NK-92 treated with Interleukin-12 subunit alpha and Interleukin-12 subunit beta, amount 100 ng/mL, for 24 hours (cell line): ENCODE results near the gene SLCO3A1.
"Not testable (repeated sequence)": the region's sequence is repeated elsewhere in the genome, so short reads cannot be mapped to it uniquely, and the experiment has no call there.

Experiments
- DNase-seq: peaks from one replicate; lab custom pipeline; 2025; lab: John Stamatoyannopoulos, UW

The SLCO3A1 gene

DNA sequence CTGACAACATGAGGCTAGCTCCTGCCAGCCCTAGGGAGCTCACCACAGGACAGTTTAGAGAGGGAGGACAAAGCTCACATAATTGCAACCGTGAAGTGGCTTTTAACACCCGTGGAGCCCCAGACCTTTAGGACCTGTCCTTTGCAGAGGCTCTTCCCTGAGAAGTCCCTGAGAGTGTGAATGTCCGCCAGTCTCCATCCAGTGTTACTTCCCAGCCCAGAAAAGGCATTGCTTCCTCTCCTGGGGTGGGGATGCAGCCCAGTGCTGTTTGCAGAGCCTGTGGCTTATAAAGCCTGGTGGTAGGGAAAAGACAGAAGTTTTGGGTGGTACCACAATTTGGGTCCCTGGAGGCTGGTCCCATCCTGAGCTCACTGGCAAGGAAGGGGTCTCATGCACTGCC, 182.0 kb downstream of the SLCO3A1 start:
- DNase-seq, result no peak

DNA sequence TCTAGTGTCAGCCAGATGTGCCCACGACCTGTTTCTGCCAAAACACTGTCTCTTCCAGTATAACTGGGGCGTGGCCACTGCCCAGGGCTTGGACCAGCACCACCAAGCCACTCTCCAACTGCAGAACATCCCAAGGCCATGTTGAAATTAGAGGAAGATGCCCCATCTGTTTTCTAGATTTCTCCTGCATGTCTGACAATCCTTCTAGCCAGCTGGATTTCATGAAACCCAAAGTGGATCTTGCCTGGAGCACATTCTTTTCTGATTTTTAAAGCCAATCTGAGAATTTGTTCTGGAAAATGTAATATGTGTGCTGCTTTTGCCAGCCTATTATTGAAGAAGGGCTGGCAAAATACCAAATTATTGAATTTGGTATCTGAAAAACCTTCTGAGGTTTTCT, 182.5 kb downstream of the SLCO3A1 start:
- DNase-seq, result no peak

DNA sequence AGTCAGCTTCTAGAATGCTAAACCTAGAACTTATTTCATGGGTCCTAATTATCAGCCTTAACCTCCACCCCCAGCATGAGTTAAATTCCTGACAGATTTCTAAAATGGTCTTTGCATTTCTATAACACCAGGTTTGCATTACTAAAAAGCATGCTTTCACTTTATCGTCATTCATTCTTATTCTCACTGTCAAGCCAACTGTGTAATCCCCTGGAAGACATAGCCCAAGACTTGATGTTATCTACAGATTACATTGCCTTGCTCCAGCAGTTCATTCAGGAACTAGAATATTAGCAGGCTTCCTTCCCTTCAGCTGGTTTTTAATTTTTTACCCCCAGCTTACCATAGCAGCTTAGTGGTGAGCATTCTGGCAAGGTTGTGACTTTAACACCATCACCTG, 184.0 kb downstream of the SLCO3A1 start:
- DNase-seq, result no peak

DNA sequence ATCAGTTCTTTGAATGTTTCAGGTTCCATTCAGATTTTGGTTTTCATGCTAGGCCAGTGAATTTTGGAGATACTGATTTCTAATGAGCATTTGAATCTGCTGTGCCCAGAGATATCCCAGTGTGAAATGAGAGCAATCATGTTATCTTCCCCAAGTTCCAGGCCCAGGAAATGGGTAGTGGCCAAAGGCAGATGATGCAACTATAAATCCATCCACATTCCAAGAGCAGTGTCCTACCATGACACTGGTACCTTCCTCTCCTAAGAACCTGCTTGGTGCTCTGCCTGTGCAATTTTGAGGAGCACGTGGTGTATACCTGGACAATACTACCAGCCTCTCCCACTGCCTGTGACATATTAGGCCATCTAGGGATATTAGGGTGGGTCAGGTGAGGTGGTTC, 186.8 kb downstream of the SLCO3A1 start:
- DNase-seq, result no peak

DNA sequence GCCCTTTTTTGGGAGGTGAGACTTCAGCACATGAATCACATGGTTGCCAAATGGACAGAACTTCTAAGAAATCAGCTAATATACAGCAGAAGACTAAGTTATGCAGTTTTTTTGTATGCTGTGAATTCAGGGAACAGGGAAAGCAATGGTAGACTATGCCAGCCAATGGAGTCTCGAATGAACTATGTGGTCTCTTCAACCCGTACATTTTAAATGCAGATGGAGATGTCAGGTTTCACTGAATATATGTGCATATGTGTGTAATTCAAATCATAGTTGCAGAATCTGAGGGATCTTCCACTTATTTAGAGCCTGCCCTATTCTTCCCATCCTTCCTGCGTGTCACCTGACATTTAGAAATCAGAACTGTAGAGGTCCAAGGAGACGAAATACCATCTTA, 187.9 kb downstream of the SLCO3A1 start:
- no peak for DNase-seq

DNA sequence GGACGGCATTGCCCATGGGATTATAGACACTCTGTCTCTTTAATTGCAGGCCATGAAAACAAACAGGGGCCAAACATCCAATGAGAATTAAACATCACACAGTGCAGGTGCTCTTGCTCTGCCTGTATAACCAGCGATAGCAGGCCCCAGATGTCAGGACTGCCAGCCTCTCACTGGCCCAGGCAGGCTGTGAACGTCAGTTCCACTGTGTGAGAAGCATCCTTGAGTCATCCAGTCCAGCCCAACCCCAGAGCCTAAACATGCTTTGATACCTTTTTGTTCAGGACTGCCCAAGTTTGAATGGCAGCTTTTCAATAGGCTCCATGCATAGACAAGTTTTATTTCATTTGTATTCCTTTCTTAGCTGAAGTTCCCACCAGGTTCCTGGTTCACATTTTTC, 189.8 kb downstream of the SLCO3A1 start:
- DNase-seq, result no peak

DNA sequence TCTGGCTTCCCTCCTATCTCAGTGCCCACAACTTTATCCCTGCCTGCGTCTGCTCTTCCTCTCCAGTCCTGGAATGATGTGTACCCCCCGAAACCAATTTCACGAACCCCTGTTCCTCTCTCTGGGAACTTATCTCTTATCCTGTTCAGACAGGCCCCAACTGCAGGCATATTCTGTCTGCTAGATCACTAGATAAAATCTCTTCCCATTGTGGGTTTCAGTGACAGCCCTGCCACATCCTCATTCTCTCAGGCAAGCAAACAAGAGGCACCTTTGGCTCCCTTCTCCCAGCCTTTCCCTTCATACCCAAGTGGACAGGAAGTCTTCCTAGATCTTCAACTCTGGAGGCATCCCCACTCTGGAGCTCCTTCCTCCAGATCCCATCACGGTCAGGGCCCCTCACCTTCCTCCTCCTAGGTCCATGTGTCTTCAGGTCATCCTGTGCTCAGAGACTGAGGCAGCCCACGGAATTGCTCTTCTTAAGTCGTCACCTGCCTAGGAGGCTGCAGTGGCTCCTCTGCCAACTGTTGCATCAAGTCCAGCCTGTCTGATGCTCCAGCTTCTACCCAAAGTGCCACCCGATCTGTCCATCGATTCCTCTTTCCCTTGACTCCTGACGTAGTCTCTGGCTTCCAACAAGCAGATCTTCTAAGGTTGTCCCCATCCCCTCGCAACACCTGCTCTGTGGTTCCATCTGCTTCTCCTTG, 190.8 kb downstream of the SLCO3A1 start:
- DNase-seq, result no peak

DNA sequence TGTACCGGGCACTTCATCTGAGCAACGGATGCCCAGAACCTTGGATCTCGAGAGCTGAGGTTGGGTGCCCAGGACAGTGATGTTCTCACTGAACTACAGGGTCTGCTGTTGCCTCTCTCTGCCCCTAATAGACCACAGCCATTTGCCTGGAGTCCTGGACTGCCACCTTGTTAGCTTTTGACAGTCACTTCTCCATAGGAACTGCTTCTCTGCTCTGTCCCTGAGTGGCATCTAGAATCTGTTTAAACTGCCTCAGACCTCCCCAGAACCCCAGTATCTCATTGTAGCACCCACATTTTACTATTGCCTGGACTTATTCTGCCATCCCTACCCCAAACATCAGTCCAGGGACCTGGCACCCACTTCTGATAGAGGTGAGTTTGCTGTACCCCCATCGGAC, 194.4 kb downstream of the SLCO3A1 start:
- no peak for DNase-seq

DNA sequence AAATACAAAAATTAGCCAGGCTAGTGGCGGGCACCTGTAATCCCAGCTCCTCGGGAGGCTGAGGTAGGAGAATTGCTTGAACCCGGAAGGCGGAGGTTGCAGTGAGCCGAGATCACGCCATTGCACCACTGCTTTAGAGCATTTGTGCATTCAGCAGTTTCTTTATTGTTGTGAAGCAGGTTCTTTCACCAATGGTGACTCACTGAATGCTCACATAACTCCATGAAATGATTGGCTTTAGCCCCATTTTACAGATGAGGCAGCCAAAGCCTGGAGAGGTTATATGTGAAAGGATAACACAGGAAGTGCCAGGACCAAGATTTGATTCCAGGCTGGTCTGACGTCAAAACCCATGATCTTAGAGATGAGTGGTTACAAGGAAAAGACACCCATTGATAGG, 195.2 kb downstream of the SLCO3A1 start:
- DNase-seq, result no peak

DNA sequence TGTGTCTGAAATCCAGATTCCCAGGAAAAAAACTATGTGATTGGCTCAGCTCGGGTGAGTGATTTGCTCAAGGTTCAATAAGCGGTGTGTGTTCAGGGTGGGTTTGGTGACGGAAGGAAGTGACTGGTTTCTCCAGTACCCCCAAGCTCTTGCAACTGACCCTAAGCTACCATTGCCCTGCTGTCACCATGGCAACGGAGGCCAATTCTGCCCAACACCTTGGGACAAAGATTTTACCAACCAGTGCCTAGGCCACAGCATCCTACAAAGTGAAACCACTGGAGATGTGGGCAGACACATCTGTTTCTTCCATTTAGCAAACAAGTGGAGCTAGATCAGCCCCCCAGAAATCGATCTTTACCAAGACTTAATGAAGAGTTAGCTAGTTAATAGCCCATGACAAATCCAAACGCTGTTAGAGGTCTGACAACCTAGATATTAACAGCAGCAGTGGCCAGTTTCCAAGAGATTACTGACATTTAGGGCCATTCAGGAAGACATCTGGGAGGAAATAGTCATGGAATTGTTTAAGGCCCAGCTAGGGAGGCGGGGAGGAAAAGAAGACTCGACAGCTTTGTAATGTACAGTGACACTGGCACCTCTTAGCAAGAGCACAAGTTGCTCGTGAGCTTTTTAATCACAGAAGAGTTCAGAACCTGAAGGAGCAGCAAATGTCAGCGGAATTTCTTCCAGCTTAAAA, 195.9 kb downstream of the SLCO3A1 start:
- DNase-seq, result no peak

DNA sequence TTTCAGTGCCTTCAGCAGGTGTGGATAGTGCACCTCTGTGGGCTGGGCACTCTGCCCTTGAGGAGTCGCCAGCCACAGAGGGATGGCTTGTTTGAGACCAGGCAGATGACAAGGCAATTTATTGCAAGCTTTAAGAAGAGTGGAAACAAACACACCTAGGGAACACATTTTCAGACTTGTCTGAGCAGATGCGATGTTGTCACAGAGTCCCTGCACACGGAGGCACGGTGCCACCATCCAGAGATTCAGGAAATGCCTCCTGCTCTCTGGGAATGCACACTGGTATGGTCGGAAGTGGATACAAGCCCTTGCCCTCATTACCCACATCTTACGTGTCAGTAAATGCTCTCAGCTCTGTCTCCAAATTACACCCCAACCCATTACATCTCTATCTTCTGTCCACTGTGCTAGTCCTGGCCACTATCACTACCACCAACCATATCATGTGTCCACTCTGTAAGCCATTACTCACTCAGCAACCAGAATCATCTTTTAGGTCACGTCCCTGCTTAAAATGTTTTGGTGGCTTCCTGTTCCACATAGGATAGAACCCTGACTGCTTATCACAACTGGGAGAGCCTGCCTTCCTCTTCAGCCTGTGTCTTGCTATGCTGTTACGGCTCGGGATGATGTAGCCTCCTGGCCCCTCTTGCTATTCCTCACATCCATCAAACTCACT, 196.9 kb downstream of the SLCO3A1 start:
- no peak for DNase-seq

DNA sequence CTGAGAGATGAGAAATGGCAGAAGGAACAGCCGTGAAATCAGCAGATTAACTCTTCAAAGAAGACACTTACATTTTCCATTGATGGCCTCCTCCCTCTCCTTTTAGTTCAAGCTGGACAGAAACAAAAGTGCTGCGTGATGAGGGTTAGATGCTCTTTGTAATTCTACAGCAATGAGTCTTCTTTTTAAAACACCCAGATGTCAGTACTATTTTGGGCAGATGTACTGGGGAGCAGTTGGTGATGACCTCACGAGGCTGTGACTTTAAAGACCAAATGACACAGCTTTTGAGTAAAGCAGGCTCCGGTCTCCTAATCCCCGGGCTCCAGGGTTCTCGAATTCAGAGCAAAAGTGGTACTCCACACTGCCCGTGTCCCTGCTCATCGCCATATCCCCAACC, 198.2 kb downstream of the SLCO3A1 start:
- no peak for DNase-seq

DNA sequence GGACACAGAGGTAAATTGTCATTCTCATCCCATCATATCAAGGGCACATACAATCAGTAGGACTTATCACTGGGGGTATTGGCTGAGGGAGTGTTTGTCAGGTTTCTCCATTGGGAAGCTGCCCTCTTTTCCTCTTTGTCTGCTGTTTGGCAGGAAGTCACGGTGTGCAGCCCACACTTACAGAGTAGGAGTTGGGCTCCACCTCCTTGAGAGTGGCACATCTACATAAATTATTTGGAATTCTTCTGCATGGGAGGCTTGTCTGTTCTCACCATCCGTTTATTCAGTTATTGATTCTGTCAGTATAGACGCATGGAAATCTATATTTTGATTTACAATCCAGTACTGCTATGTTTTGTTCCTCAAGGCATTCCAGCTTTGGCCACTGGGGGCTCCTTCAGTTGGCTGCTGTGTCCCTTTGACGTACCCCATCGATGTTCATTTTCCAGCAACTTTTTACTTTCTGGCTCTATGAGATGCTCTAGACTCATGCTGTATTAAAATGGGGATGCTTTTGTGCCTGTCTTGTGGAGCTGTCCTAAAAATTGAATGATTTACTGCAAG, 200.3 kb downstream of the SLCO3A1 start:
- no peak for DNase-seq

DNA sequence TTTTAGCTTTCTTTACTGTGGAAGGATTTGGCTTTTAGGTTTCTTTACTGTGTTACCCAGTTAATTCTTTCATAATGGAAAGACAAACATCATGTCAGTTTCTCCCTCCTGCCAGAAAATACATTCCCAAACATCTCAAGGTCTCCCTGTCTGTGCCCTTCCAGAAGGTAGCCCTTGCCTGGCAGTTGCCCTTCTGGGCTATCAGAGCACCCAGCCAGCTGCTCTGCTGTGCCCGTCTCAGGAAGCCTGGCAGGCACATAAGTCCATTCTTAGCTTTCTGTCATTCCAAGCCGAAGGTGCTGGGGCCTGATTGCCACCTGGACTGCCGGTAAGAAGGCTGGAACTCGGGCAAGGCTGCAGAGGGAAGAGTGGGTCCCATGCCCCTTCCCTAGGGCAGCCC, 203.4 kb downstream of the SLCO3A1 start:
- no peak for DNase-seq

DNA sequence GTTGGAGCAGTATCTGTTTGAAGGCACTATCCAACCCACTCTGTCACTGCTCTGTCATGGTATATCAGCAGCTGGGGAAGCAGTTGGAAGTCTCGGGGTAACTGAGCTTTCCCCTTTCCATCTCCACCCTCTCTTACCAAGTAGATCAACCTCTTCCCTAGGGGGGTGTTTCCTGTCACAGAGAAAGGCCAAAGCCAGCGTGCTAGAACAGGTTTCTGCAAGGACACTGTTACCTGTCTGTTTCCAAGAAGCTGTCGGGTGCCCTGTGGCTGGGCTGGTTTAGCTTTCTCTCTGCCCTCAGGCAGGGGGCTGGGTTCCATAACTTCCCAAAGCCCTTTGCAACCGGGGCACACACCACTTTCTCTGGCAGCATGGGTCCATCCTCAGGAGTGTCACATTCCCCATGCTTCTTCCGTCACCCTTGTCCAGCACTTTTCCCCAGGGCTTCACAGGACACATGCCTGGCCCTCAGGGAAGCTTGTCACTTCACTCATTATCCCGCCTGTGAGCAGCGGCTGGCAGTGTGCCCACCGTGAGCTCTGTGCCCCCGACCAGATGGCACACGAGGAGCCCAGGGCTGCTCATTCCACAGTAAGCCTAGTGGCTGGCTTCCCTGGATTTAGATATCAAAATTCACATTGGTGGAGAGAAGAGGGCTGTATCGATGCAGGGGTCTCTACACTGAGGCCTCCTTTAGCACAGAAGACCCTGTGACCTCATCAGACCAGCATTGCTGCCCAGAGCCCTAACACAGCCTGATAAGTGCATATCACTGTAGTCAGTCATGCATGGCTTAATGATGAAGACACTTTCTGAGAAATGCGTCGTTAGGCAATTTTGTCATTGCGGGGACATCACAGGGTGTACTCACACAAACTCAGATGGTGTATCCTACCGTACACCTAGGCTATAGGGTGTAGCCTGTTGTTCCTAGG, 205.8 kb downstream of the SLCO3A1 start:
- no peak for DNase-seq

DNA sequence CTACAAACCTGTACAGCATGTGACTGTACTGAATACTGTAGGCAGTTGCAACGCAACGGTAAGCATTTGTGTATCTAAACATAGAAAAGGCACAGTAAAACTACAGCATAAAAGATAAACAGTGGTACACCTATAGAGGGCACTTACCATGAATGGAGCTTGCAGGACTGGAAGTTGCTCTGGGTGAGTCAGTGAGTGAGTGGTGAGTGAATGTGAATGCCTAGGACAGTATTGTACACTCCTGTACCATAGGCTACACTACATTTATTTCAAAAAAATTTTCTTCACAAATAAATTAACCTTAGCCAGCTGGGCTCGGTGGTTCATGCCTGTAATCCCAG, 206.4 kb downstream of the SLCO3A1 start:
- DNase-seq, result not testable (repeated sequence)

DNA sequence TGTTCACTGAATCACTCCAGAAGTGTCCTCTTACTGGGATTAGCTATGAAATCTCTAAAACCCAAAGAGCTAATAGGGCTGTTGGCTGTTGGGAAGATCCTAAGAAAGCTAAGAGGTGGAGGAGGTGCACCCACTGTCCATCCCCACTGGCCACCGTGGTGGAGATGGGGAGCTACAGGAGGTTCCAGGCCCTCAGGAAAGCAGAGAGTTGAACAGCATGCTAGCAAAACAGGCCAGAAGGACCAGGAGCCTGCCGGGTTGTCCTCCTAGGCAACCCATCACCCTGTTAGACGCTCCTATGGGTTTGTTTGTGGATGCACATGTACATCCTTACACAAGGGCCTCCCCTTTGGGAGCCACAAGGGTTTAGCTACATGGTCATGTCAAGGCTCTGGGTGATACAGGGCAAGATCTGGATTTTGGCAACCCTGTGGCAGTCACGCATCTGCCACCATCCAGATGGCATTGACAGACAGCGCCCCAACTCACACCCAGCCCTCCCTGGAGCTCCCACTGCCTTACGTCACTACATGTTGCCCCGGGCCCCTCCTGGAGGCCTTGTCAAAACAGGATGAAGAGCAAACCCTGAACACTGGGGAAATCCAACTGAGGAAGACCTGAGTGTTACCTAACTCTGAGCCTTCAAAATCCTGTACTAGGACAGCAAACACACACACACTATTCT, 208.1 kb downstream of the SLCO3A1 start:
- DNase-seq, result no peak

DNA sequence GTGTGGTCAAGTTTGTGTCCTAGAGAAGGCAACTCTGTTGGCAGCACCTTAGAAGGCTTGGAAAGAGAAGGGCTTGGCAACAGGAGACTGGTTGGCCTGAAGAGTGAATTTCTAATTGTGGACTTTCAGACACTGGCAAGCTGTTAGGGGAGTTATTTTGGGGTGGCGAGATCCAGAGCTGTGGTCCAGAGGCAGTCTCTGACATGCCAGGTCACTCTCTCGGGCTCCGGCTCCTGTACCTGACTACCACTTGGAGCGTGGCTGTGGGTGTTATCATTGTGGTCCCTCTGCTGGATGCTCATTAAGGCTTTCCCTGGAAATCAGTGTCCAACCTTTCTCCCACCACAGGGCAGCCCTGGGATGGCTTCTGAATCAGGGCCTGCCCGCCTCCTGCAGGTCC, 209.0 kb downstream of the SLCO3A1 start:
- no peak for DNase-seq

DNA sequence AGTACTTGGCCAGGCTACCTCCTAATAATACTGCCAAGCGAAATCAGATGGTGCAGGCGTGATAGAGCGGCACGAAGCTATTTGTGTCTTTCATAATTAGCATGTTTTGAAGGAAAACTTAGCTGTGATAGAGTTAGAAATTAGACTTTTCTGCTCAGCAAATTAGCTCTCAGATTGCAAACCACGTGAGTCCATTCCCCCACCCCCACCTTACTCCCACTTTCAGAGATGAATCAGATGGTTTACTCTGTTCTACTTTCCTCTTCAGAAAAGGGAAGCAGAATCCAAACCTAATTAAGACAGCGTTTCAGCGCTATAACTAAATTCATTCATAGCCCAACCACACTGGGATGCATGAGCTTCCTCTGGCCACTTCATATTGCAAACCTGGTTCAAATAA, 214.6 kb downstream of the SLCO3A1 start:
- no peak for DNase-seq

DNA sequence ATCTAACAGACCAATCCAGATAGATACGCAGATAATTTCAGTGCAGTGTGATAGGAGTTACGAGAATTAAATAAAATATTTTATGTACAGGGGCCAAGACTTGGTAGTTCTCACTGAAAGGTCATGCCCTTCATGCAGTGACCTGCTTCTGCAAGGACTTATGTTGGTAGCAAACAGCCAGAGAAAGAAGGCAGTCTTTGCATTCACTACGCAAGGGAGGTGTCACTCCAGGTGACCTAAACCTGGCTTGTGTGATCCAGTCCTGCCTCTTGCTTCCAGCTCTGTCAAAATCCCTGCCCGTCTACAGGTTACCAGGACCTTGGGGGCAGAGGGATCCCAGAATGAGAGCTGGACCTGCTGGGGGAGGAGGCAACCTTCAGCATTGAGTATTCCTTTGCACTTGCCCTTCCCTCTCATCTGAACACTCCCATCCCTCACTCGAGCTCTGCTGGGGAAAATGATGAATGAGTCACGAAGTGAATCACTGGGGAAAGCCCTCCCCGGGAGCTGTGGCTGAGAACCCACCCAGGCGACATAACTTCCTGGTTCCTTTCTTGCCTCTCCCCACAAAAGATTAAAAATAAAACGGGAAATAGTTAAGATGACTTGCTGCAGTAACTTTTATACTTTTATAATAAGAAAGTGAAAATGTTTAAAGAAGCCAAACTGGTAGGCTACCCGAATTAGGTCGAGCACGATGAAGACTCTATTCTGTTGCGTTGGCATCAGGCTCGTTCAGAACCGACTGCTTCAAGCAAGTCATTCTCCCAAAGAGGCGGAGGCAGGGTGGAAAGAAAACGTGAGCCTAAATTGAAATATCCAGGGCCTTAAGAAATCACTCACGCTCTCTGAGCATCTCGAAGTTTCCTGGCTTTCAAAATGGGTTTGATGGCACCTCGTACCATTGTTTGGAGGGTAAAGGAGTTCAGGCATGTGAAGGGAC, 216.1 kb downstream of the SLCO3A1 start:
- no peak for DNase-seq
